ENCODE measurements around the gene MSS51.

Gene MSS51

GRCh38 chr10:73433538-73433867, at the start of gene MSS51:
Gene MSS51 (minus strand): TSS chr10:73433561. CDS start chr10:73428284, 5,277 bp downstream.
- FAIRE-seq (no peak), DNase-seq (ENCODE audit: low spot score) (no peak)

GRCh38 chr10:73480158-73480557, 46.8 kb upstream of the MSS51 start:
- peak; percentile 92 for FAIRE-seq
- DNase-seq (ENCODE audit: low spot score) = peak; percentile 78

GRCh38 chr10:73478636-73479035, 45.3 kb upstream of the MSS51 start:
- FAIRE-seq (no peak), DNase-seq (ENCODE audit: low spot score) (no peak)

- DNase-seq (ENCODE audit: low spot score) = no peak
- no peak for FAIRE-seq
Measured at GRCh38 chr10:73471226-73471625, 37.9 kb upstream of the MSS51 start.

- FAIRE-seq (no peak), DNase-seq (ENCODE audit: low spot score) (no peak)
Measured at GRCh38 chr10:73469579-73469978, 36.2 kb upstream of the MSS51 start.

GRCh38 chr10:73467206-73467605, 33.8 kb upstream of the MSS51 start:
- DNase-seq (ENCODE audit: low spot score) (no peak), FAIRE-seq (no peak)

- FAIRE-seq (no peak), DNase-seq (ENCODE audit: low spot score) (no peak)
Measured at GRCh38 chr10:73465978-73466726, 32.8 kb upstream of the MSS51 start.

GRCh38 chr10:73460897-73461296, 27.5 kb upstream of the MSS51 start:
- no peak for DNase-seq (ENCODE audit: low spot score)
- FAIRE-seq = no peak

- no peak for DNase-seq (ENCODE audit: low spot score)
- no peak for FAIRE-seq
Measured at GRCh38 chr10:73459683-73460314, 26.4 kb upstream of the MSS51 start.

GRCh38 chr10:73456187-73456890, 23.0 kb upstream of the MSS51 start:
- FAIRE-seq = no peak
- DNase-seq (ENCODE audit: low spot score) = no peak

- no peak for FAIRE-seq
- no peak for DNase-seq (ENCODE audit: low spot score)
Measured at GRCh38 chr10:73449113-73449512, 15.8 kb upstream of the MSS51 start.

- FAIRE-seq = no peak
- DNase-seq (ENCODE audit: low spot score) = no peak
Measured at GRCh38 chr10:73448384-73448783, 15.0 kb upstream of the MSS51 start.

- DNase-seq (ENCODE audit: low spot score) (no peak), FAIRE-seq (no peak)
Measured at GRCh38 chr10:73446926-73447325, 13.6 kb upstream of the MSS51 start.

GRCh38 chr10:73444457-73444856, 11.1 kb upstream of the MSS51 start:
- no peak for DNase-seq (ENCODE audit: low spot score)
- FAIRE-seq = no peak

- FAIRE-seq (peak; percentile 77), DNase-seq (ENCODE audit: low spot score) (peak; percentile 22)
Measured at GRCh38 chr10:73439605-73440312, 6.4 kb upstream of the MSS51 start.

- DNase-seq (ENCODE audit: low spot score) (no peak), FAIRE-seq (no peak)
Measured at GRCh38 chr10:73439055-73439454, 5.7 kb upstream of the MSS51 start.

- DNase-seq (ENCODE audit: low spot score) = no peak
- FAIRE-seq = no peak
Measured at GRCh38 chr10:73432646-73433537, 469 bp downstream of the MSS51 start.

- no peak for FAIRE-seq
- DNase-seq (ENCODE audit: low spot score) = no peak
Measured at GRCh38 chr10:73426318-73426717, 7.0 kb downstream of the MSS51 start.

- FAIRE-seq = no peak
- DNase-seq (ENCODE audit: low spot score) = no peak
Measured at GRCh38 chr10:73424478-73424877, 8.9 kb downstream of the MSS51 start.

- DNase-seq (ENCODE audit: low spot score) (no peak), FAIRE-seq (no peak)
Measured at GRCh38 chr10:73423309-73423708, 10.1 kb downstream of the MSS51 start.

- no peak for DNase-seq (ENCODE audit: low spot score)
- no peak for FAIRE-seq
Measured at GRCh38 chr10:73416571-73416970, 16.8 kb downstream of the MSS51 start.

All from RCC 7860 (cell line).